ENCODE measurements around the gene ZFR2. TPM values are rescaled to one million over a fixed set of nuclear protein-coding genes. Genes with fewer than 3 reads are reported as not detected.

Gene ZFR2
- total and polyA plus RNA-seq, 10 of the 15 experiments (the other 5 are each of a cell fraction or from before 2014, with no cell fraction given) = 0.18 TPM; not detected in 9

DNA sequence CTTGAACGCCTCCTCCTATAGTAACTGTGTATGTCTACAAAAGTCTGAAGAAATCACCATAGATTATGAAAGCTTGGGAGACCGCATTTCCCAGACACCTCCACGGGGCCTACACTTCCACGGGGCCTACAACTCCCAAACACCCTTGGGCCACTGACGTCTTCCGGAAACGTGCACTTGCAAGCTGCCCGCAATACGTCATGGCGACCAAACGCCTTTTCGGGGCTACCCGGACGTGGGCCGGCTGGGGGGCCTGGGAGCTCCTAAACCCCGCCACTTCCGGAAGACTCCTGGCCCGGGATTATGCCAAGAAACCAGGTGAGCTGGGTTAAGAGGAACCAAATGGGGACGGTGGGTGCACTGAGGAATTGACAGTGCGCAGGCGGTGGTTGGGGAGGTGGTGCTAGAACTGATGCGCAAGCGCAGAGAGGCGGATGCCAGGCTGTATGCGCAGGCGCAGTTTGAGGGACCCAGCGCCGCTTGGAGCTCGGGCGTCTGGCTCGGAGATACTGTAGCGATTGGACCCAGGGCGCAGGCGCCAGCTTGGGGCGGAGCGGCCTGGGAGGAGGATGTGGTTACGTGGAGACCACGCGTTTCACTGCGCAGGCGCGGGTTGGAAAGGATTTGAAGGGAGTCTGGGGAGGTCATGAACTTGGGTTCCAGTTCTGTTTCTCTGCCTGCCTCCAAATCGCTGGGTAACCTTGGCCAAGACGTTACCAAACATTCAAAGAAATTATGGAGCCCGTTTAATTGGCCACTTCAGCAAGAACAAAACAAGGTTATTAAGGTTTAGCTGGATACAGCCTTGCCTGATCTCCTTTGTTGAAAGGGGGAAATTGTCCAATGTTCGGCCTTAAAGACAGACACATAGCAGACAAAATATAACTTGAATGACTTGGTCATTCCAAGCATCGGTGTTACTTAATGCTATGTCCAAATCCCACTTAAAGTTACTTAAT is 106.1 kb downstream of the ZFR2 start, which contains the start of gene MRPL54 (continued):
- TF ChIP-seq, protein P1, sequence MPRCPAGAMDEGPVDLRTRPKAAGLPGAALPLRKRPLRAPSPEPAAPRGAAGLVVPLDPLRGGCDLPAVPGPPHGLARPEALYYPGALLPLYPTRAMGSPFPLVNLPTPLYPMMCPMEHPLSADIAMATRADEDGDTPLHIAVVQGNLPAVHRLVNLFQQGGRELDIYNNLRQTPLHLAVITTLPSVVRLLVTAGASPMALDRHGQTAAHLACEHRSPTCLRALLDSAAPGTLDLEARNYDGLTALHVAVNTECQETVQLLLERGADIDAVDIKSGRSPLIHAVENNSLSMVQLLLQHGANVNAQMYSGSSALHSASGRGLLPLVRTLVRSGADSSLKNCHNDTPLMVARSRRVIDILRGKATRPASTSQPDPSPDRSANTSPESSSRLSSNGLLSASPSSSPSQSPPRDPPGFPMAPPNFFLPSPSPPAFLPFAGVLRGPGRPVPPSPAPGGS (IDR thresholded peaks at IDR 0.05; ENCODE audit: borderline replicate concordance, insufficient read depth, low read depth, low read length, poor library complexity, severe bottlenecking) = no peak
- TF ChIP-seq, protein P2, sequence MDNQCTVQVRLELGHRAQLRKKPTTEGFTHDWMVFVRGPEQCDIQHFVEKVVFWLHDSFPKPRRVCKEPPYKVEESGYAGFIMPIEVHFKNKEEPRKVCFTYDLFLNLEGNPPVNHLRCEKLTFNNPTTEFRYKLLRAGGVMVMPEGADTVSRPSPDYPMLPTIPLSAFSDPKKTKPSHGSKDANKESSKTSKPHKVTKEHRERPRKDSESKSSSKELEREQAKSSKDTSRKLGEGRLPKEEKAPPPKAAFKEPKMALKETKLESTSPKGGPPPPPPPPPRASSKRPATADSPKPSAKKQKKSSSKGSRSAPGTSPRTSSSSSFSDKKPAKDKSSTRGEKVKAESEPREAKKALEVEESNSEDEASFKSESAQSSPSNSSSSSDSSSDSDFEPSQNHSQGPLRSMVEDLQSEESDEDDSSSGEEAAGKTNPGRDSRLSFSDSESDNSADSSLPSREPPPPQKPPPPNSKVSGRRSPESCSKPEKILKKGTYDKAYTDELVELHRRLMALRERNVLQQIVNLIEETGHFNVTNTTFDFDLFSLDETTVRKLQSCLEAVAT (IDR thresholded peaks at IDR 0.05) = peak; percentile 56; the same call in 1 of the 2 replicates
- TF ChIP-seq EED (IDR thresholded peaks at IDR 0.05; ENCODE audit: low read depth) = 0 out of 2 replicates have a peak, but pooled peaks have one; percentile 30
- no peak; the same call in 1 of the 2 replicates for TF ChIP-seq SREBF1 (IDR thresholded peaks at IDR 0.05; ENCODE audit: low read length)
- peak; percentile 90 for TF ChIP-seq POLR2AphosphoS2 (IDR thresholded peaks at IDR 0.05; ENCODE audit: low read depth, low read length)
- TF ChIP-seq RB1 (IDR thresholded peaks at IDR 0.05; ENCODE audit: borderline replicate concordance) = peak; percentile 26; the same call in 1 of the 2 replicates
- TF ChIP-seq MXI1 (IDR thresholded peaks at IDR 0.05; ENCODE audit: low read depth, low read length) = peak; percentile 79; the same call in 1 of the 2 replicates
- peak; percentile 51 for TF ChIP-seq NKRF (conservative IDR thresholded peaks at IDR 0.05)
- TF ChIP-seq, protein P3, sequence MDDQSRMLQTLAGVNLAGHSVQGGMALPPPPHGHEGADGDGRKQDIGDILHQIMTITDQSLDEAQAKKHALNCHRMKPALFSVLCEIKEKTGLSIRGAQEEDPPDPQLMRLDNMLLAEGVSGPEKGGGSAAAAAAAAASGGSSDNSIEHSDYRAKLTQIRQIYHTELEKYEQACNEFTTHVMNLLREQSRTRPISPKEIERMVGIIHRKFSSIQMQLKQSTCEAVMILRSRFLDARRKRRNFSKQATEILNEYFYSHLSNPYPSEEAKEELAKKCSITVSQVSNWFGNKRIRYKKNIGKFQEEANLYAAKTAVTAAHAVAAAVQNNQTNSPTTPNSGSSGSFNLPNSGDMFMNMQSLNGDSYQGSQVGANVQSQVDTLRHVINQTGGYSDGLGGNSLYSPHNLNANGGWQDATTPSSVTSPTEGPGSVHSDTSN (IDR thresholded peaks at IDR 0.05; ENCODE audit: insufficient replicate concordance, low read depth, low read length) = no peak
- TF ChIP-seq, protein P4, sequence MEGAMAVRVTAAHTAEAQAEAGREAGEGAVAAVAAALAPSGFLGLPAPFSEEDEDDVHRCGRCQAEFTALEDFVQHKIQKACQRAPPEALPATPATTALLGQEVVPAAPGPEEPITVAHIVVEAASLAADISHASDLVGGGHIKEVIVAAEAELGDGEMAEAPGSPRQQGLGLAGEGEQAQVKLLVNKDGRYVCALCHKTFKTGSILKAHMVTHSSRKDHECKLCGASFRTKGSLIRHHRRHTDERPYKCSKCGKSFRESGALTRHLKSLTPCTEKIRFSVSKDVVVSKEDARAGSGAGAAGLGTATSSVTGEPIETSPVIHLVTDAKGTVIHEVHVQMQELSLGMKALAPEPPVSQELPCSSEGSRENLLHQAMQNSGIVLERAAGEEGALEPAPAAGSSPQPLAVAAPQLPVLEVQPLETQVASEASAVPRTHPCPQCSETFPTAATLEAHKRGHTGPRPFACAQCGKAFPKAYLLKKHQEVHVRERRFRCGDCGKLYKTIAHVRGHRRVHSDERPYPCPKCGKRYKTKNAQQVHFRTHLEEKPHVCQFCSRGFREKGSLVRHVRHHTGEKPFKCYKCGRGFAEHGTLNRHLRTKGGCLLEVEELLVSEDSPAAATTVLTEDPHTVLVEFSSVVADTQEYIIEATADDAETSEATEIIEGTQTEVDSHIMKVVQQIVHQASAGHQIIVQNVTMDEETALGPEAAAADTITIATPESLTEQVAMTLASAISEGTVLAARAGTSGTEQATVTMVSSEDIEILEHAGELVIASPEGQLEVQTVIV (IDR thresholded peaks at IDR 0.05; ENCODE audit: borderline replicate concordance, partially characterized antibody) = peak; percentile 66
- 0 out of 4 replicates have a peak, but pooled peaks of 1 of the 2 experiments have one; percentile 21 for TF ChIP-seq IKZF2 (IDR thresholded peaks at IDR 0.05)
- peak; percentile 94 for TF ChIP-seq NR2F1 (conservative IDR thresholded peaks at IDR 0.05)
- TF ChIP-seq SRF (IDR thresholded peaks at IDR 0.05; ENCODE audit: low read depth in 2 of 2, low read length in 2 of 2) = peak; percentile 84 to 94
- TF ChIP-seq FOXM1 (IDR thresholded peaks at IDR 0.05; ENCODE audit: low read depth, low read length) = no peak
- TF ChIP-seq EZH2 (IDR thresholded peaks at IDR 0.05; ENCODE audit: borderline replicate concordance, control insufficient read depth, low read depth, low read length) = no peak
